GM12872 (cell line): ENCODE results near the gene UNC5A.

Experiments
- CTCF ChIP-seq: IDR thresholded peaks from 3 replicates; pipeline ENCODE4 v1.5.1; 2011; ENCODE audit warnings: low read depth, mild to moderate bottlenecking, low read length, moderate library complexity; ENCODE audit not compliant: insufficient read depth

Gene UNC5A

DNA sequence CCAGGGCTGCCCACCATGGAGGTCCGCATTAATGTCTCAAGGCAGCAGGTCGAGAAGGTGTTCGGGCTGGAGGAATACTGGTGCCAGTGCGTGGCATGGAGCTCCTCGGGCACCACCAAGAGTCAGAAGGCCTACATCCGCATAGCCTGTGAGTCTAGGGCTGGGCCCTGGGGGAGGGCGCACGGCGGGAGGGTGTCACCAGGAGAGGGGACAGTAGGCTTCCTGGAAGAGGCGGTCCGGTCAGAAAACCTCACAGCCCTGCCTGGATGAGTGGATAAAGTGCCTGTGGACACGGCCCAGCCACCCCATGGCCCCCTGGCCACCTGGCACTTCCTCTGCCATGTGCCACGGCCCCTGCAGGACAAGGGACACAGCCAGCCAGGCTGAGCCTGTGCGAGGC is 57.8 kb downstream of the UNC5A start:
- TF ChIP-seq CTCF = no peak

DNA sequence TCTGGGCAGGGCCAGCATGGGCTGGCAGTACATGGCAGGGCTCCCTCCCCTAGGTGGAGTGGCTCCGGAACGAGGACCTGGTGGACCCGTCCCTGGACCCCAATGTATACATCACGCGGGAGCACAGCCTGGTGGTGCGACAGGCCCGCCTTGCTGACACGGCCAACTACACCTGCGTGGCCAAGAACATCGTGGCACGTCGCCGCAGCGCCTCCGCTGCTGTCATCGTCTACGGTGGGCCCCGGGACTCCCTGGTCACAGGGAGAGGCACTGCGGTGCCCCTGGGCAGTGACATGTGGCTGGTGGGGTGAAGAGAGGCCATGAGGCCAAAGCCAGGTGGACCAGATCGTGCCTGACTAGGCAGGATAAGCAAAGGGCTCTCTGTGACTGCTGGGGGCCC is 58.4 kb downstream of the UNC5A start:
- TF ChIP-seq CTCF = no peak

DNA sequence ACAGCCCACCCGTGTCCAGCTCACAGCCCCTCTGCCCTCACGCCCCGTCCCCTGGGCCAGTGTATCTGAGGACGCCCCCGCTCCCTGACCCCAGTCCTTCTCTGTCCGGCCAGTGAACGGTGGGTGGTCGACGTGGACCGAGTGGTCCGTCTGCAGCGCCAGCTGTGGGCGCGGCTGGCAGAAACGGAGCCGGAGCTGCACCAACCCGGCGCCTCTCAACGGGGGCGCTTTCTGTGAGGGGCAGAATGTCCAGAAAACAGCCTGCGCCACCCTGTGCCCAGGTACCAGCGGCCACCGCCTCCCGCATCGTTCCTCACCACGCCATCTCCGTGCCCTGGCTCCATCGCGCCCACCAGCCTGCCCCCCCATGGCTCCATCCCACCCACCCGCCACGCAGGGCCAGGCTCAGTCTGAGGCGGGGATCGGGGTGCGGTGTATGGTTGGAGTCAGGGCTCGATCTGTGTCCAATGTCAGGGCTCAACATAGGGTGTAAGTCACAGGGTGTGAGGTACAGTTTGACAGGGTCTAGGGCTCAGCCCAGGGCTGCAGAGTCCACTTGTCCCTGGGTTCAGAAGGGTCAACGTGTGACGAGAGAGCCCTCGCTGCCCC is 59.2 kb downstream of the UNC5A start:
- TF ChIP-seq CTCF = no peak

GRCh38 chr5:176870110-176870591 is 59.8 kb downstream of the UNC5A start:
- TF ChIP-seq CTCF = peak; percentile 17; the same call in 1 of the 3 replicates

DNA sequence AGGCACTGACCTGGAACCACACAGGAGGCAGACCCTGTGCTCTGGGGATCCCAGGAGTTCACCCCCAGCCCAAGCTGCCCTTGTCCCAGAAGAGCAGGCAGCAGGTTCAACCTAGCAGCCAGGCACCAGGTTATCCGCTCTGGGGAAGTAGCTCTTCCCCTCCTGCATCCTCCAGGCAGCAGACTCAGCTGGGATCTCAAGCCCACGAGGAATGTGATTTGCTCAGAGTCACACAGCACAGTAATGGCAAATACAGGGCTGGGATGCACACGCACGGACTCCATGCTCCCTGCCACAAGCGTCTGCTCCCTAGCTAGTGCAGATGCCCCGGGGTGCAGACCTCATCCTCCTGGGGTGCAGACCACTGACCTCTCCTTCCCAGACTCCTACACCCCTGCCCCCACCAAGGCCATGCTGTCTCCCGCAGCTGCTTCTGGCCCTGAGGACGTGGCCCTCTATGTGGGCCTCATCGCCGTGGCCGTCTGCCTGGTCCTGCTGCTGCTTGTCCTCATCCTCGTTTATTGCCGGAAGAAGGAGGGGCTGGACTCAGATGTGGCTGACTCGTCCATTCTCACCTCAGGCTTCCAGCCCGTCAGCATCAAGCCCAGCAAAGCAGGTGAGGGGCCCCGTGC is 63.3 kb downstream of the UNC5A start:
- TF ChIP-seq CTCF = no peak

- TF ChIP-seq CTCF = no peak
Observed at GRCh38 chr5:176874198-176874780, 63.9 kb downstream of the UNC5A start.

GRCh38 chr5:176875014-176875550 is 64.7 kb downstream of the UNC5A start:
- TF ChIP-seq CTCF = no peak
